ENCODE data around the gene CARD19.

Gene CARD19

GRCh38 chr9:93117924-93118862, 22.2 kb downstream of the CARD19 start:
- ATAC-seq: no peak
- TF ChIP-seq POU6F1 (CRISPR knock-in tag; IDR thresholded peaks at IDR 0.05; ENCODE audit: borderline replicate concordance, low read depth): no peak
- TF ChIP-seq ARNTL (CRISPR knock-in tag; IDR thresholded peaks at IDR 0.05; ENCODE audit: borderline replicate concordance, low read depth): no peak

- TF ChIP-seq TCF4 (CRISPR knock-in tag; IDR thresholded peaks at IDR 0.05; ENCODE audit: borderline replicate concordance) (no peak), GLIS3 (CRISPR knock-in tag; IDR thresholded peaks at IDR 0.05) (no peak), ZNF565 (CRISPR knock-in tag; conservative IDR thresholded peaks at IDR 0.05; ENCODE audit: low read depth) (no peak), ZNF70 (CRISPR knock-in tag; IDR thresholded peaks at IDR 0.05) (no peak), TOX (CRISPR knock-in tag; IDR thresholded peaks at IDR 0.05; ENCODE audit: borderline replicate concordance) (no peak)
- peak; percentile 2; the same call in 1 of the 3 replicates for ATAC-seq
Measured at GRCh38 chr9:93118863-93119702, 23.1 kb downstream of the CARD19 start.

DNA sequence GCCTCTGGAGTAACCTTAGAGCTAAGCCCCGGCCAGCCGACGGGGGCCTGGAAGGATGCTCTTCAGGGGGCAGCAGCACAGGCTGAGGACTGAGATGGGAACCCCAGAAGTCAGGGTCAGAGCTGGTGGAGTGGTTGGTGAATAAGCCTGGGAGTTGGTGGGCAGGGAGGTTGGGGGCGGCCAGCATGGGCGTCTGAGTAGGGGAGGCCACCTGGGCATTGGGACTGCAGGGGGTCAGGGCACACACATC, 23.6 kb downstream of the CARD19 start:
- ATAC-seq: no peak
- no peak for TF ChIP-seq ESRRG (CRISPR knock-in tag; IDR thresholded peaks at IDR 0.05)
- no peak for TF ChIP-seq ZFP30 (CRISPR knock-in tag; IDR thresholded peaks at IDR 0.05)
- no peak for TF ChIP-seq ZC3H10 (CRISPR knock-in tag; IDR thresholded peaks at IDR 0.05)
- no peak for TF ChIP-seq CREB5 (CRISPR knock-in tag; IDR thresholded peaks at IDR 0.05; ENCODE audit: low read depth)
- no peak for TF ChIP-seq ISL1 (CRISPR knock-in tag; IDR thresholded peaks at IDR 0.05)
- TF ChIP-seq TCF4 (CRISPR knock-in tag; IDR thresholded peaks at IDR 0.05; ENCODE audit: borderline replicate concordance): no peak
- no peak for TF ChIP-seq BACH2 (CRISPR knock-in tag; IDR thresholded peaks at IDR 0.05; ENCODE audit: borderline replicate concordance)

DNA sequence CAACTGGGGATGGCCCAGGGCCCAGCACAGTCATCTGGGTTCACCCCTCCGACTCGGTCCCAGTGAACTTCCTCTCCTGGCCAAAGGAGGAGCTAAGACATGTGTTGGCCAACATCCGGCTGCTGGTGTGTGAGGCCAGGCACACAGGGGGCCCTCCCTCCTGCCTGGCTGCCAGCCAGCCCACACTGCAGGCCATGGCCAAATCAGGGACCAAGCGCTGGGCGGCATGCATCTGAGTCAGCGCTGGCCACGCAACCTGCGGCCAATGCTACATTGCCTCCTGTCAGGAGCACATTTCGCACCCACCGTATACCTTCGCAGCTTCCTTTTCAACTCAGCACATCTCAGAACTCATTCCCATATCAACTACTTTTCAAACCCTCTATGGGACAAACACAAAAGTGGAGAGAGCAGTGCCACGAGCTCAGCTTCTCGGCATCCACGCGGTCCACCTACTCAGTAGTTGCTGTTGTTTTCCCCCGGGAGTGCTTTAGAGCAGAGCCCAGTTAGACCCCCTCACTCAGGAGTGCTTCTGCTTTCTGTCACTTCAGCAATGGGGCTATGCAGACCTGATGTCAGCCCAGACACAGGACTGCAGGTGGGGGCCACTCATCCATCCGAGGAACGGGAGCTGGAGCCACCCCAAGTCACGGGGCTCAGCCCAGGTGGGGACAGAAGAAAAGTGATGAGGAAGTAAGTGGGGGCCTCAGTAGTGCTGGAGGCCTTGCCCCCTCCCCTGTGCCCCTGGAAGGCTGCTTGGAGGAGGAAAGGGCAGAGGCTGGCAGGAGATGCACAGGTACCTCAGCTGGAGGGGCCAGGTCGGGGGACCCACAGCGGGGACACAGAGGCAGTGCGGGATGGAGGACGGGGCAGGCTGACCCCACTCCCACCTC, 24.2 kb downstream of the CARD19 start:
- ATAC-seq: peak; percentile 92
- peak; percentile 39; the same call in 1 of the 2 replicates for TF ChIP-seq ZFP3 (CRISPR knock-in tag; IDR thresholded peaks at IDR 0.05)
- no peak for TF ChIP-seq RARB (CRISPR knock-in tag; IDR thresholded peaks at IDR 0.05)
- TF ChIP-seq ZNF70 (CRISPR knock-in tag; IDR thresholded peaks at IDR 0.05): no peak
- 0 out of 2 replicates have a peak, but pooled peaks have one; percentile 9 for TF ChIP-seq ZNF565 (CRISPR knock-in tag; conservative IDR thresholded peaks at IDR 0.05; ENCODE audit: low read depth)
- TF ChIP-seq TCF4 (CRISPR knock-in tag; IDR thresholded peaks at IDR 0.05; ENCODE audit: borderline replicate concordance): no peak

DNA sequence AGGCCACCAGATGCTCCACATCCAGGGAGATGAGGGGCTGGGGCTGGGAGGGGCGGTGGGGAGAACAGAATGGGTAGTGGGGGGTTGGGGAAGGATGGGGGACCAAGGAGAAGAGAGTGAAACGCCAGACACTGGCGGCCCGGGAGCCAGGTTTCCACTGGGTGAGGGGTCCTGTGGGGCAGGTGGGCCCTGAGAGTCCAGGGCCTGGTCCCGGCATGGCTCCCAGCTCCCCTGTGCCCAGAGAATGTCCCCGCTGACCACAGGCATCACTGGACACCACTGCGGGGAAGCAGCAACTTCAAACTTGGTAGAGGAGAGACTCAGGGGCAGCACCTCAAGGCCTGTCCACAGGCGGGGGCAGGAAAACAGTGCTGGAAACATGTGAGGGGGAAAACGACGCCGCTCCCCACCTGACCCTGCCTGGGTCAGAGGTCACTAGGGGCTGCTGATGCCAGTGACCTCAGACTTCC, 24.9 kb downstream of the CARD19 start:
- TF ChIP-seq, protein P1, sequence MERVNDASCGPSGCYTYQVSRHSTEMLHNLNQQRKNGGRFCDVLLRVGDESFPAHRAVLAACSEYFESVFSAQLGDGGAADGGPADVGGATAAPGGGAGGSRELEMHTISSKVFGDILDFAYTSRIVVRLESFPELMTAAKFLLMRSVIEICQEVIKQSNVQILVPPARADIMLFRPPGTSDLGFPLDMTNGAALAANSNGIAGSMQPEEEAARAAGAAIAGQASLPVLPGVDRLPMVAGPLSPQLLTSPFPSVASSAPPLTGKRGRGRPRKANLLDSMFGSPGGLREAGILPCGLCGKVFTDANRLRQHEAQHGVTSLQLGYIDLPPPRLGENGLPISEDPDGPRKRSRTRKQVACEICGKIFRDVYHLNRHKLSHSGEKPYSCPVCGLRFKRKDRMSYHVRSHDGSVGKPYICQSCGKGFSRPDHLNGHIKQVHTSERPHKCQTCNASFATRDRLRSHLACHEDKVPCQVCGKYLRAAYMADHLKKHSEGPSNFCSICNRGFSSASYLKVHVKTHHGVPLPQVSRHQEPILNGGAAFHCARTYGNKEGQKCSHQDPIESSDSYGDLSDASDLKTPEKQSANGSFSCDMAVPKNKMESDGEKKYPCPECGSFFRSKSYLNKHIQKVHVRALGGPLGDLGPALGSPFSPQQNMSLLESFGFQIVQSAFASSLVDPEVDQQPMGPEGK (CRISPR knock-in tag; IDR thresholded peaks at IDR 0.05; ENCODE audit: borderline replicate concordance): no peak
- no peak for TF ChIP-seq TOX (CRISPR knock-in tag; IDR thresholded peaks at IDR 0.05; ENCODE audit: borderline replicate concordance)
- TF ChIP-seq, protein P2, sequence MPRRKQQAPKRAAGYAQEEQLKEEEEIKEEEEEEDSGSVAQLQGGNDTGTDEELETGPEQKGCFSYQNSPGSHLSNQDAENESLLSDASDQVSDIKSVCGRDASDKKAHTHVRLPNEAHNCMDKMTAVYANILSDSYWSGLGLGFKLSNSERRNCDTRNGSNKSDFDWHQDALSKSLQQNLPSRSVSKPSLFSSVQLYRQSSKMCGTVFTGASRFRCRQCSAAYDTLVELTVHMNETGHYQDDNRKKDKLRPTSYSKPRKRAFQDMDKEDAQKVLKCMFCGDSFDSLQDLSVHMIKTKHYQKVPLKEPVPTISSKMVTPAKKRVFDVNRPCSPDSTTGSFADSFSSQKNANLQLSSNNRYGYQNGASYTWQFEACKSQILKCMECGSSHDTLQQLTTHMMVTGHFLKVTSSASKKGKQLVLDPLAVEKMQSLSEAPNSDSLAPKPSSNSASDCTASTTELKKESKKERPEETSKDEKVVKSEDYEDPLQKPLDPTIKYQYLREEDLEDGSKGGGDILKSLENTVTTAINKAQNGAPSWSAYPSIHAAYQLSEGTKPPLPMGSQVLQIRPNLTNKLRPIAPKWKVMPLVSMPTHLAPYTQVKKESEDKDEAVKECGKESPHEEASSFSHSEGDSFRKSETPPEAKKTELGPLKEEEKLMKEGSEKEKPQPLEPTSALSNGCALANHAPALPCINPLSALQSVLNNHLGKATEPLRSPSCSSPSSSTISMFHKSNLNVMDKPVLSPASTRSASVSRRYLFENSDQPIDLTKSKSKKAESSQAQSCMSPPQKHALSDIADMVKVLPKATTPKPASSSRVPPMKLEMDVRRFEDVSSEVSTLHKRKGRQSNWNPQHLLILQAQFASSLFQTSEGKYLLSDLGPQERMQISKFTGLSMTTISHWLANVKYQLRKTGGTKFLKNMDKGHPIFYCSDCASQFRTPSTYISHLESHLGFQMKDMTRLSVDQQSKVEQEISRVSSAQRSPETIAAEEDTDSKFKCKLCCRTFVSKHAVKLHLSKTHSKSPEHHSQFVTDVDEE (CRISPR knock-in tag; IDR thresholded peaks at IDR 0.05): no peak
- no peak for ATAC-seq

All from SK-N-SH treated with all-trans-retinoic acid at 6 μM for 48 hours (cell line).